HL-60 (cell line): ENCODE measurements around the gene COL23A1.

ENCODE experiments used
- GABPA ChIP-seq: IDR thresholded peaks from 2 replicates; pipeline ENCODE4 v1.6.1; 2012; ENCODE audit warnings: low read depth
- TF ChIP-seq, protein P1 (sequence below): IDR thresholded peaks from one replicate; pipeline ENCODE4 v1.5.1; 2011; ENCODE audit warnings: low read length, control low read depth, inconsistent platforms; ENCODE audit not compliant: insufficient read depth

DNA sequence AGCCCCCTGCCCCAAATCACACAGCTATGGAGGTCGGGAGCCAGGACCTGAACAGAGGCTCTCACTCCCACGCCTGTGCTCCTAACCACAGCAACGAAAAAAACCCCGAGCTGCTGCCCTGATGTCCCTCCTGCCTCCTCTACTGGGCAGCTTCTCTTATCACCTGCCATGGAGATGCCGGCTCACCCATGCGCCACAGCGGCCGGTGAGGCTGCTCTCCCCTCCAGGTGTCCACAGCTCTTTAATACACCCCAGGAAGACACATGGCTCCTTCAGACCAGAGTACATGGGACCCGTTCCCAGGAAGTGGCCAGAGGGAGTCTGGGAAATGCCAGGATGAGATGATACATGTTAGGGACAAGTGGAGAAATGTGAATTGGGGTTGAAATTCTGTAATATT lies 110.9 kb downstream of the COL23A1 start:
- TF ChIP-seq, protein P1, sequence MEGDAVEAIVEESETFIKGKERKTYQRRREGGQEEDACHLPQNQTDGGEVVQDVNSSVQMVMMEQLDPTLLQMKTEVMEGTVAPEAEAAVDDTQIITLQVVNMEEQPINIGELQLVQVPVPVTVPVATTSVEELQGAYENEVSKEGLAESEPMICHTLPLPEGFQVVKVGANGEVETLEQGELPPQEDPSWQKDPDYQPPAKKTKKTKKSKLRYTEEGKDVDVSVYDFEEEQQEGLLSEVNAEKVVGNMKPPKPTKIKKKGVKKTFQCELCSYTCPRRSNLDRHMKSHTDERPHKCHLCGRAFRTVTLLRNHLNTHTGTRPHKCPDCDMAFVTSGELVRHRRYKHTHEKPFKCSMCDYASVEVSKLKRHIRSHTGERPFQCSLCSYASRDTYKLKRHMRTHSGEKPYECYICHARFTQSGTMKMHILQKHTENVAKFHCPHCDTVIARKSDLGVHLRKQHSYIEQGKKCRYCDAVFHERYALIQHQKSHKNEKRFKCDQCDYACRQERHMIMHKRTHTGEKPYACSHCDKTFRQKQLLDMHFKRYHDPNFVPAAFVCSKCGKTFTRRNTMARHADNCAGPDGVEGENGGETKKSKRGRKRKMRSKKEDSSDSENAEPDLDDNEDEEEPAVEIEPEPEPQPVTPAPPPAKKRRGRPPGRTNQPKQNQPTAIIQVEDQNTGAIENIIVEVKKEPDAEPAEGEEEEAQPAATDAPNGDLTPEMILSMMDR = no peak
- TF ChIP-seq GABPA = no peak
